Inflammatory macrophage (primary cell): ENCODE measurements around the gene RFNG.

ENCODE experiments used
- DNase-seq, 2 donors: peaks; one replicate each; pipeline ENCODE4 v3.0.0-alpha.2; 2020 to 2022

RFNG gene

DNA sequence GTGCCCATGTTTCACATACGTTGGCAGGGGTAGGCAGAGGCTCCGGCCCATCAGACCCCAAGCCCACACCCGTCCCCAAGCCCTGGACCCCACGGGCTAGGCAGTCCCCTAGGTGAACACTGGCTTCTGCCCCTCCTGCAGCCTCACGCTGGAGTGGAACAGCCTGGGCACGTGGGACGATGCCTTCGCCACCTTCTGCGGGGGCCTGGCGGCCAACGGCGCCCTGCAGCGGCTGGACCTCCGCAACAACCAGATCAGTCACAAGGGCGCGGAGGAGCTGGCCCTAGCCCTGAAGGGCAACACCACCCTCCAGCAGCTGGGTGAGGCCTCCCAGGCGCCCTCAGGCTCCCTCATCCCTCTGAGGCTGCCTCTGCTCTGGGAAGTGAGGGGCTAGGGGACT is 26.8 kb downstream of the RFNG start:
- DNase-seq = no peak

DNA sequence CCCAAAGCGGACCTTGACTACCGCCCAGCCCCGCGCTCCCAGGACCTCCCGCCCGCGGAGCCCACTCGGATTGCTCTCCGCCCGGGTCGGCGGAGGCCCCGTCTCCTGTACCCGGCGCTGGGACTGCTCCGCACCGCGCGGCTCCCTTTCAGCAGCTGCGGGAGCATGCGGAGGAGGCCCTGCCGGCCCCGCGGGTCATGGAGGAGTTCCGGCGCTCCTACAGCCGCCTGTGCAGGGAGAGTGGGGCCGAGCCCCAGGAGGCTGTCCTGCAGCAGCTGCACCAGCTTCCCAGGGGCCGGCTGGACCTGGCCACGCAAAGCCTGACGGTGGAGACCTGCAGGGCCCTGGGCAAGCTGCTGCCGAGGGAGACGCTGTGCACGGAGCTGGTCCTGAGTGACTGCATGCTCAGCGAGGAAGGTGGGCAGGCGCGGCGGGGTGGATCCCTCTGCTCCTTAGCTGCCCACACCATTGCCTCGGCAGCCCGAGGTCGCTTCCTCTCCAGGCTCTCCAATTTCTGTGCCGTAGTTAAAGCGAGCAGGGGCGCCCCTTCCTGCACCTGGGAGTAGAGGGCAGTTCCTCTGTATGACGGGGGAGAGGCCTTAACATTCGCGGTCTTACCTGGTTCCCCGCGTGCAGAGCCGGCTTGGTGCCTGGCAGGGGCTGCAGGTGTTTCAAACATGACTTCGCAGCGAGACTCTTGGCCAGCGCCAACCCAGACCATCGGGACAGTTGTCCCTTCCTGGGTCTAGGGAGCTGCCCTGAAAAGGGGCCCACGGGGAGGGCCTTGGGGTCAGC is 28.0 kb downstream of the RFNG start:
- DNase-seq = peak; percentile 21 to 70

DNA sequence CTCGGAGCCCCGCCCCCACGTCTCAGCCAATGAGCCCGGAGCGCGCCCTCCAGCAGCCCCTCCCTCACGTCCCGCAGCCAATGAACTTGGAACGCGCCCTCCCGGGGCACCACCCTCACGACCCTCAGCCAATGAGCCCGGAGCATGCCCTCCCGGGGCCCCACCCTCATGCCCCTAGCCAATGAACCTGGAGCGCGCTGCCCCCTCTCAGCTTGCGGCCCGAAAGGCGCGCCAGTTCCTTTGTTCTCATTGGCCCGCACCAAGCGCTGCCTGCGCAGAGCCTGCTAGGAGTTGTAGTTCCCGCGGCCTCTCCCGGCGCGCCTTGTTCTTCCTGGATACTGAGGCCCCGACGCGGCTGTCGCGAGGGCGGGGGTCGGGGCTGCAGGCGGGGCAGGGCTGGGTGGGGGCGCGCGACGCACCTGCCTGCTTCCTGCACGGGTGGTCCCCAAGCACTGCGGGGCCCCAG is 28.6 kb downstream of the RFNG start, which contains the start of gene LRRC45:
Gene LRRC45, plus strand, starts transcription at position 325 of the 466 bp plus-strand sequence. CDS start 339 bp downstream, outside the sequence.
- peak; percentile 99 for DNase-seq

- DNase-seq = no peak
These were observed 29.2 kb downstream of the RFNG start, which contains the start of gene CENPX for GRCh38 chr17:82022310-82022980. TSS of gene CENPX (minus strand) at chr17:82022878. CDS start at chr17:82022861, 17 bp downstream.

DNA sequence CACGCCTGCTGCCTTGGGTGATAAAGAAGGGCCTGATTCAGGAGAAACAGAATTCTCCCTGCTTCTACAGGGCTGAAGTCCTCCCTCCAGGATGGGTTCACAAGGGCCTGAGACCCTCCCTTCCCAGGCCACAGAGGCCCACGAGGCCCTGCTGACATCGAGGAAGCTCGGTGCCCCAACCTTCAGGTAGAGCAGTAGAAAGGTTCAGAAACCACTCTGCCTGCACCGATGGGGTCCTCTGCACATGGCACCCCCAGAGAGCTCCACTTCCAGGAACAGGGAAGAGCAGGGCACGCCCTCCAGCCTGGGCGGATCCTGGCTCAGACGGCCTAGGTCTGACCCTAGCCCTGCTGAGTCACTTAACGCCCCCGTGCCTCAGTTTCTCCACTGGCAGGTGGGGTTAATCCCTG is 29.7 kb downstream of the RFNG start:
- no peak for DNase-seq

DNA sequence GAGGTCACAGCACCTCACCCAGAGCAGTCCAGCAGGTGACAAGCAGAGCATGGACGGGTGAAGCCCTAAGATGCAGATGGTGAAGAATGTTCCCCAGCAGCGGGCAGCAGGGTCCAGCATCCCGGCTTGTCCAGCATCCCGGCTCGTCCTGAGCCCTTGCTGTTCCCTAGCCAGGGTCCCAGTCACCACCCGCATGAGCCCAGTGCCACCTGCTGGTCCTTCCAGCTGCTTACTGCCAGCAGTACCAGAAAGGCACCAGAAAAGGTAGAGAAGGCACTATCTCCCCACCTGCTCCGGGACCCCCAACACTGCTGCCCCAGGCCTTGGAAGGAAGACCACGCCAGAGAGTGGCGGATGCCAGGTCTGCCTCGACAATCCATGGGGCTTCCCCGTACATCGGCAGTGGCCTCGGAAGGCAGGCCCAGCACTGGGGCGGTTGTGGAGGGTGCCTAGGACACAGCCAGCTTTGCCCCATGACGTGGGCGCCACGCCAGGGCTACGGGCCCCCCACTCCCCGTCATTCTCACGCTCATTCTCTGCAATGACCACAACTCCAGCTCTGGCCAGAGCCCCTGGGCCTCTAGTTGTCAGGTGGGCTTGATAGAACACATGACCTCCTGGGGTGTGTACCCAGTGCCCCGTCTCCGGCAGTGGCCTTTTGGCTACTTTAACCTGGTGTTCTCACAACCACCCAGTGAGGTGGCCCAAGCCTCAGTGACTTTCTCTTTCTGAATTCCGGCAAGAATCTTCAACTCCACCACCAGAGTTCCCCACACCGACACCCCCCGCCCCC is 30.3 kb downstream of the RFNG start:
- DNase-seq = peak; percentile 62 to 71

DNA sequence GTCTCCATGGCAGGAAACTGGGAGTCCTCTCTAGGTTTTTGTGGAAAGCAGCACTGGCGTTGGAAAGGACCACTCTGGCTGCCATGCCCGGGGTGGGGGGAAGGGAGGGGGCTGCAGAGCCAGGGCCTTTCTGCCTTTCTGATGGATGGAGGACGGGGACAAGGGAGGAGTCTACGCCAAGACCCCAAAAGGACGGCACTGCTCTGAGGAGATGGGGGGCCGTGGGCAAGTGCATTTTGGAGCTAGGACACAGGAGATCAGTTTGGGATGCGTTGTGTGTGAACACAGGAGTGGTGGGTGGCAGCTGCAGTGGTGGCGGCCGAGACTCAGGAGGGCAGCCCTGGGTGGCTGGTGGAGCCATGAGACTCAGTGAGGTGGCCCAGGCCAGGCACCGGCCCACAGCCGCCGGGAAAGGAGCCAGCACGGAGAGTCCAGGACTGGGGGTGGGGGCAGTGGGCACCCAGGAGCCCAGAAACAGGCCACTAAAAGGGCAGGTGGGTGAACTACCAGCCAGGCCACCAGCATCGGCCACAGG is 31.0 kb downstream of the RFNG start:
- DNase-seq = no peak

DNA sequence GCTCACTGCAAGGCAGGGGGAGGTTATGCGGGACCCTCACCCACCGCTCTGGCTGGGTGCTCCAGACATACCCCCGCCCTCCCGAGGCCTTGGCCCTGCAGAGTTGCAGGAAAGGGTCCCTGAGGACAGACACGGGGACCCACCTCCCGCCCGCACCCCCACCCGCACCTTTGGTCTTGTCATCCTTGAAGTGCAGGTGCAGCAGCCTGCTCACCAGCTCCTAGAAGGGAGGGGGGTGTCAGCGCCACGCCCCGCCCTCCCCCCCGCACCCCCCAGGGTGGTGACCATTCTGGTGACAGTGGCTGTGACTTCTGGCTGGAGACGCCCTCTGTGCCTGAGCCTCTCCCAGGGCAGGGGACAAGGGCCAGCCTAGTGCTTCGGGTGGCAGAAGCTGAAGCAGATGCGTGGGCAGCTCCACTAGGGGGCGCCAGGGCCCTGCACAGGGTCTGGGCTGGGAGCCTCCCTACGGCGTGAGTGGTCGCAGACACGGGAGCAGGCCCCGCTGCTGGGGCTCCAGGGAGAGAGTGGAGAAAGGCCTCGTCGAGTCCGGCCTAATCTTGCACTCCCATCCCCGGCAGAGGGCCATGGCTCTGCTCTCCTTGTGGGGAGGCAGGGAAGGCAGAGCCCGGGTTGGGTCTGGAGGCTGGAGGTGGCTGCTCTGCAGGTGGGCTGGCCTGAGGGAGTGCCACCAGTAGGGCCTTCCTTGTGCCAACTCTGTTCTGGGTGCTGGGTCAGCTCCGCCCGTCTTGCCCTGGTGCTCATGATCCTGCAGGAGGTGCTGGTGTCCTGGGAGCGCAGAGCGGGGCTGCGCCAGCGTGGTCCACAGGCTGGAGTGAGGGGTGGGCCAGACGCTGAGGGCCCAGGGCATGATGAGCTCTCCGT is 31.7 kb downstream of the RFNG start:
- DNase-seq = peak; percentile 55 to 66

- DNase-seq = no peak
These were observed 32.5 kb downstream of the RFNG start for GRCh38 chr17:82018989-82019689.

DNA sequence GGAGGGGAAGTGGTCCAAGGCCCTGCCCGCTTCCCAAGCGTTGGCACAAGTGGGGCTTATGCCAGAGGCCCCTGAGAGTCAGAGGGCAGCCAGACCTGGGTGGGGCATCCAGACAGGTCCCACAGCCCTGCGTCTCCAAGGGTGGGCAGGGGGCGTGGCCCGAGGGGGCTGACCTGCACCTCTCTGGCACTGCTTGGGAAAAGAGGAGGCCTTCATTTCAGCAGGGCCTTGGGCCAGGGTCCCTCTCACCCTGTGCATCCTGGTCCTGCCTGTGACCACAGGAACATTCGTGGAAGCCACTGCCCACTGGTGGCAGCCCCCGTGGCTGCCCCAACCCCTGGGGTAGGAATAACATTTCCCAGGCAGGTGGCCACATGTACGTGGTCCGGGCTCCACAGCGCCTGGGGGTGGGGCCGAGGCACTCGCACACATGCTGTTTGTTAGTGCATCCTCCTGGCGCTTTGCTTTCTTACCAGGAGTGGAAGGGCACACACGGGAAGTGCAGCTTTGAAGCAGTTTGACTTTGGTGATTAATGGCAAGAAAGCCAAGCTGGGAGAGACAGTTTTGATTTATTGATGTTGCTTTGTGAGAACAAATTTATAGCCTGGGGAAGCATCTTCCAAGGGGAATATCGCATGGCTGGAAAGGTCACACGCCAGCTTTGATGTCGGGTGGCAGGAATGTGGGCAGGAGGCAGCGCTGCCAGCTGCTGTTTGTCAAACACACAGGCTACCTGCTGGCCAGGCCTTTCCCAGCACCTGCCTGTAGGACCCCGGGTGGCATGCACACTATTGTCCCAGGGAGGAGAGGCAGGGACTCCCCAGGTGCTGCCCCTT is 33.2 kb downstream of the RFNG start:
- no peak for DNase-seq

- DNase-seq = no peak
These were observed 33.9 kb downstream of the RFNG start for GRCh38 chr17:82017612-82018151.

GRCh38 chr17:82016875-82017459 is 34.6 kb downstream of the RFNG start:
- no peak for DNase-seq

DNA sequence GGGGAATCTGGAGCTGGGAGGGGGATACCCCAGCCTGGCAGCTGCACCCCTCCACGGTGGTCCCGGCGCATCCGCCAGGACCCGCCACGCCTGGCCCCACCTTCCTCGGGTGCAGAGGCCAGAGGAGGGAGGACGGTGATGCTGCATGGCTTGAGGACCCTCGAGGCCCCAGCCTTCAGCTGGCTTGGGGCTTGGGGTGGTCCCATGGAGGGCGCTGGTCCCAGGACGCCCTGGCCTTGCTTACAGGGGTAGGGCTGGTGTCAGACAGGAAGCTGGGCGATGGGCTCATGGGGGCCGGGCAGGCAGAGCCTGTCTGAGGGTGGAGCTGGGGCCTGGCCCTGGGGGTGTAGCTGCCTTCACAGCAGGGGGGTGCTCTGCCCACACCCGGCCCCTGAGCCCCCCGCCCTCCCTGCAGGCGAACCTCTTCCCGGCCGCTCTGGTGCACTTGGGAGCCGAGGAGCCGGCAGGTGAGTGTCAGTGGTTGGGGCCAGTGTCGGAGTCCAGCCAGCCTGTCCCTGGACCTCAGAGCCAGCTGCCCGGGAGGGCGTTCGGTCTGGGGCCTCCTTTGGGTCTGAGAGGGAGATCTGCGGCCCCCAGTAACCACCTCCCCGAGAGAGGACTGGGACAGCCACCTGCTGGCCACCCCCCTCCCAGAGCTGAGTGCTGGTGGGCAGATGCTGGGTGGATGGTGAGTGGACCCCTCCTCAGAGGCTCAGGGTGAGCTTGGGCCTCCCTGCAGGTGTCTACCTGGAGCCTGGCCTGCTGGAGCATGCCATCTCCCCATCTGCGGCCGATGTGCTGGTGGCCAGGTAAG is 35.3 kb downstream of the RFNG start:
- DNase-seq = no peak

DNA sequence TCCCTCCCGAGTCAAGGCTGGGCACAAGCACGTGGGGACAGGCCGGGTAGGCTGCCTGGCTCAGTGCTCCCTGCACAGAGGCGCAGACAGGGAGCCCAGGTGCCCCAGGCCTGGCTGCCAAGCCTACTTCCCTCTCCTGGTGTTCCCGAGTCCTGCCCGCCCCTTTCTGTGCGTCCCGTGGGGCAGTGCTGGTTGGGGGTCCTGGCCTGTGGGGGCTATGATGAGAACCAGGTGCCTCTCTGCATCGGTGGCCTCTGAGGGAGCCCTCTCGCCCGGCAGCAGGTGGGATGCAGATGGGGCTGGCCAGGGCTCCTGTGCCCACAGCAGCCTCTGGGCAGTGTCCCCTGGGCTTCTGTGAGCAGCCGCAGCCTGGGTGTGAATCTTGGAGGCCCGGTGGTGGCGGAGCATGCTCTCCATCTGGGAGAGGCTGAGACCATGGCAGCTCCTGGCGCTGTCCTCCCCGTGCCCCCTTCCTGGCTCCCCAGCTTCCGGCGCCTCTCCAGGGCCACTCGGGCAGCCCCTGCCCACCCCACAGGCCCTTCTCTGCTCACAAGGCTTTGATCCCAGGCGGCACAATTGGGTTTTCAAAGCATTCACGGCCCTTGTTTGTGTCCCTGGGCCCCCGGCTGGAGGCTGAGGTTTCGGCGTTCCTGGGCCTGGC is 36.2 kb downstream of the RFNG start:
- DNase-seq = no peak

GRCh38 chr17:82014971-82015310 is 36.7 kb downstream of the RFNG start:
- no peak for DNase-seq

- no peak for DNase-seq
These were observed 37.2 kb downstream of the RFNG start for GRCh38 chr17:82014432-82014831.

- DNase-seq = no peak
These were observed 37.8 kb downstream of the RFNG start for GRCh38 chr17:82013772-82014321.

- DNase-seq = no peak
These were observed 38.3 kb downstream of the RFNG start for GRCh38 chr17:82013341-82013740.
